HG03457 (cell line): Measurements from ENCODE around the gene ADARB2.

ENCODE experiments used
- ATAC-seq: cut with Tn5 transposase; IDR thresholded peaks from one replicate; pipeline ENCODE4 v1.9.1; 2021; ENCODE audit warnings: moderate number of reproducible peaks; ENCODE audit not compliant: unreplicated experiment

Gene ADARB2

GRCh38 chr10:1187151-1187854 lies 550.0 kb downstream of the ADARB2 start:
- ATAC-seq = no peak

GRCh38 chr10:1186683-1186990 lies 550.7 kb downstream of the ADARB2 start:
- ATAC-seq = no peak

GRCh38 chr10:1185911-1186682 lies 551.2 kb downstream of the ADARB2 start:
- ATAC-seq = no peak

GRCh38 chr10:1184541-1185430 lies 552.5 kb downstream of the ADARB2 start:
- ATAC-seq = no peak

- ATAC-seq = no peak
Observed at GRCh38 chr10:1183701-1184100, 553.6 kb downstream of the ADARB2 start.

GRCh38 chr10:1183033-1183396 lies 554.3 kb downstream of the ADARB2 start:
- no peak for ATAC-seq

GRCh38 chr10:1182280-1183032 lies 554.9 kb downstream of the ADARB2 start:
- no peak for ATAC-seq

GRCh38 chr10:1180836-1181235 lies 556.5 kb downstream of the ADARB2 start:
- no peak for ATAC-seq

GRCh38 chr10:1180071-1180730 lies 557.1 kb downstream of the ADARB2 start:
- ATAC-seq = no peak

GRCh38 chr10:1179346-1180070 lies 557.8 kb downstream of the ADARB2 start:
- no peak for ATAC-seq

- no peak for ATAC-seq
Observed at GRCh38 chr10:1178506-1178905, 558.8 kb downstream of the ADARB2 start.

- no peak for ATAC-seq
Observed at GRCh38 chr10:1177936-1178335, 559.4 kb downstream of the ADARB2 start.

- ATAC-seq = no peak
Observed at GRCh38 chr10:1175956-1176565, 561.3 kb downstream of the ADARB2 start.

- no peak for ATAC-seq
Observed at GRCh38 chr10:1174022-1174421, 563.3 kb downstream of the ADARB2 start.

GRCh38 chr10:1173091-1173490 lies 564.2 kb downstream of the ADARB2 start:
- no peak for ATAC-seq

GRCh38 chr10:1172256-1172984 lies 564.9 kb downstream of the ADARB2 start:
- ATAC-seq = no peak

- no peak for ATAC-seq
Observed at GRCh38 chr10:1171586-1171985, 565.7 kb downstream of the ADARB2 start.

- ATAC-seq = no peak
Observed at GRCh38 chr10:1171182-1171581, 566.1 kb downstream of the ADARB2 start.

- ATAC-seq = no peak
Observed at GRCh38 chr10:1170867-1171180, 566.5 kb downstream of the ADARB2 start.
